H1 (cell line): ENCODE results near the gene ERC1.

Experiments used
- CBX5 ChIP-seq: fragments of 300-800, 300-1000 bp; sonication (generic); IDR thresholded peaks from 2 replicates; pipeline ENCODE4 v1.7.1; 2016; ENCODE audit warnings: antibody characterized with exemption, low read length, low read depth
- CEBPB ChIP-seq: IDR thresholded peaks from 2 replicates; pipeline ENCODE4 v1.6.1; 2012; ENCODE audit warnings: low read depth, low read length
- EZH2 ChIP-seq: fragments of 200-600 bp; sonication (generic); IDR thresholded peaks from 2 replicates; pipeline ENCODE4 v1.7.1; 2012; ENCODE audit warnings: low read depth, mild to moderate bottlenecking, moderate library complexity, low read length, inconsistent platforms; ENCODE audit not compliant: severe bottlenecking
- GTF2F1 ChIP-seq: IDR thresholded peaks from 2 replicates; pipeline ENCODE4 v1.6.1; 2012; ENCODE audit warnings: low read depth, low read length, improper control_type of control experiment, borderline replicate concordance
- JUND ChIP-seq: IDR thresholded peaks from 2 replicates; pipeline ENCODE4 v1.6.1; 2011; ENCODE audit warnings: mild to moderate bottlenecking, improper control_type of control experiment, low read length
- POLR2A ChIP-seq, 2 experiments: IDR thresholded peaks; 1 replicate in 1 of 2; 2 replicates in 1 of 2; pipeline ENCODE4 v1.6.1; 2011; ENCODE audit warnings: low read depth in 2 of 2, low read length in 2 of 2, mild to moderate bottlenecking in 2 of 2; ENCODE audit errors: control extremely low read depth in 1 of 2
- POLR2AphosphoS5 ChIP-seq: IDR thresholded peaks from 2 replicates; pipeline ENCODE4 v1.6.1; 2011; ENCODE audit warnings: low read depth, low read length
- RFX5 ChIP-seq: IDR thresholded peaks from 2 replicates; pipeline ENCODE4 v1.6.1; 2011; ENCODE audit warnings: low read depth, low read length, improper control_type of control experiment, borderline replicate concordance
- RNF2 ChIP-seq: fragments of 200-900, 300-1000 bp; sonication (generic); IDR thresholded peaks from 2 replicates; pipeline ENCODE4 v1.7.1; 2016; ENCODE audit warnings: borderline replicate concordance, low read depth, mild to moderate bottlenecking, antibody characterized with exemption, low read length; ENCODE audit not compliant: poor library complexity, severe bottlenecking; ENCODE audit errors: missing control alignments
- TAF1 ChIP-seq: IDR thresholded peaks from 2 replicates; pipeline ENCODE4 v1.6.1; 2011; ENCODE audit warnings: mild to moderate bottlenecking, low read depth, low read length
- TCF12 ChIP-seq: IDR thresholded peaks from 2 replicates; pipeline ENCODE4 v1.6.1; 2011; ENCODE audit warnings: low read depth, mild to moderate bottlenecking, low read length
- TF ChIP-seq, protein P1 (sequence below), 3 experiments: IDR thresholded peaks; 1 replicate in 2 of 3; 2 replicates in 1 of 3; pipeline versions ENCODE4 v1.5.1 to v1.6.1; 2011; ENCODE audit warnings: low read length in 3 of 3, mild to moderate bottlenecking in 3 of 3, inconsistent platforms in 2 of 3, low read depth in 1 of 3, moderate library complexity in 1 of 3; ENCODE audit not compliant: insufficient read depth in 1 of 3; ENCODE audit errors: control extremely low read depth in 1 of 3
- TF ChIP-seq, protein P2 (sequence below): IDR thresholded peaks from 2 replicates; pipeline ENCODE4 v1.6.1; 2012; ENCODE audit warnings: low read length, inconsistent platforms

DNA sequence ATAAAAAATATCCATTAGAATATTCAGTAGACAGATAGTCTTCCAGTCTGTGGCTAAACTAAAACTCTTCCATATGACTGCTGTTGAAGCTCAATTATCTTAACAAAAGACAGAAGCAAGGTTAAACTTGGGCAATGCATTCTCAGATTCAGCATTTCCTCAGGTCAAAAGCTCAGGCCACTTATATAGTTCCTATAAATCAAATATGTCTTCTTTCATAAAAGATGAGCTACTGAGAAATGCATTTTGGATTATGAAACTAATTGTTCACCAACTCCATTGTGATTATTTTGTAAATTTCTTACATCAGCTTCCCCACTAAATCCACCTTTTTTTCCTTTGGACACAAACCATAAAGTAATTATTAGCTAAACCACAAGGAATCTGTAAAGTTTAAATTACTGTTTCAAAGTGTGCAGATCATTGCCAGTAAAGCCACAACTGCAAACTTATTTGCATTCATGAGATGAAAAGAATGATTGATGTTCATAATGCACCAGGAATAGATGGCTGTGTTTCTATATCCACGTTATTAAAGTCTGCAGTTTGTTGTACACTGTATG lies 379.0 kb downstream of the ERC1 start:
- TF ChIP-seq GTF2F1 (no peak), TAF1 (no peak), CBX5 (no peak), RFX5 (no peak), TCF12 (no peak), EZH2 (no peak), POLR2A (IDR thresholded peaks at IDR 0.05; ENCODE audit: control extremely low read depth in 1 of 2, low read depth in 2 of 2, low read length in 2 of 2) (no peak), JUND (no peak), POLR2AphosphoS5 (no peak), CEBPB (no peak), RNF2 (no peak)
- TF ChIP-seq, protein P1, sequence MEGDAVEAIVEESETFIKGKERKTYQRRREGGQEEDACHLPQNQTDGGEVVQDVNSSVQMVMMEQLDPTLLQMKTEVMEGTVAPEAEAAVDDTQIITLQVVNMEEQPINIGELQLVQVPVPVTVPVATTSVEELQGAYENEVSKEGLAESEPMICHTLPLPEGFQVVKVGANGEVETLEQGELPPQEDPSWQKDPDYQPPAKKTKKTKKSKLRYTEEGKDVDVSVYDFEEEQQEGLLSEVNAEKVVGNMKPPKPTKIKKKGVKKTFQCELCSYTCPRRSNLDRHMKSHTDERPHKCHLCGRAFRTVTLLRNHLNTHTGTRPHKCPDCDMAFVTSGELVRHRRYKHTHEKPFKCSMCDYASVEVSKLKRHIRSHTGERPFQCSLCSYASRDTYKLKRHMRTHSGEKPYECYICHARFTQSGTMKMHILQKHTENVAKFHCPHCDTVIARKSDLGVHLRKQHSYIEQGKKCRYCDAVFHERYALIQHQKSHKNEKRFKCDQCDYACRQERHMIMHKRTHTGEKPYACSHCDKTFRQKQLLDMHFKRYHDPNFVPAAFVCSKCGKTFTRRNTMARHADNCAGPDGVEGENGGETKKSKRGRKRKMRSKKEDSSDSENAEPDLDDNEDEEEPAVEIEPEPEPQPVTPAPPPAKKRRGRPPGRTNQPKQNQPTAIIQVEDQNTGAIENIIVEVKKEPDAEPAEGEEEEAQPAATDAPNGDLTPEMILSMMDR (IDR thresholded peaks at IDR 0.05; ENCODE audit: control extremely low read depth in 1 of 3, insufficient read depth in 1 of 3, low read depth in 1 of 3, low read length in 3 of 3): no peak
- TF ChIP-seq, protein P2, sequence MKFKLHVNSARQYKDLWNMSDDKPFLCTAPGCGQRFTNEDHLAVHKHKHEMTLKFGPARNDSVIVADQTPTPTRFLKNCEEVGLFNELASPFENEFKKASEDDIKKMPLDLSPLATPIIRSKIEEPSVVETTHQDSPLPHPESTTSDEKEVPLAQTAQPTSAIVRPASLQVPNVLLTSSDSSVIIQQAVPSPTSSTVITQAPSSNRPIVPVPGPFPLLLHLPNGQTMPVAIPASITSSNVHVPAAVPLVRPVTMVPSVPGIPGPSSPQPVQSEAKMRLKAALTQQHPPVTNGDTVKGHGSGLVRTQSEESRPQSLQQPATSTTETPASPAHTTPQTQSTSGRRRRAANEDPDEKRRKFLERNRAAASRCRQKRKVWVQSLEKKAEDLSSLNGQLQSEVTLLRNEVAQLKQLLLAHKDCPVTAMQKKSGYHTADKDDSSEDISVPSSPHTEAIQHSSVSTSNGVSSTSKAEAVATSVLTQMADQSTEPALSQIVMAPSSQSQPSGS: no peak
